Measurements from ENCODE around the gene PIP5K1B. TPM values are rescaled to one million over a fixed set of nuclear protein-coding genes. Genes with fewer than 3 reads are reported as not detected.

Gene PIP5K1B
- total RNA-seq, 1 experiment from 2014 or later: 2.5 TPM

GRCh38 chr9:68727636-68728035 lies 22.6 kb downstream of the PIP5K1B start:
- WGBS (ENCODE audit: extremely low coverage, insufficient read length, low lambda C conversion rate): no CpG with 5 or more reads among the region's 2 CpGs
- H4K8ac ChIP-seq (replicated peaks; ENCODE audit: insufficient read length, low read depth, low read length): no peak overlapping the region
- H3K27ac Mint-ChIP-seq: no peak overlapping the region
- no peaks in the 10 kb centered on the region for H3K79me2 ChIP-seq (ENCODE audit: insufficient read depth, low read length)
- no peaks in the 10 kb centered on the region for H3K23me2 ChIP-seq (ENCODE audit: insufficient read length, low read depth, low read length, poor library complexity, severe bottlenecking)
- no peak overlapping the region for H3K18ac ChIP-seq (ENCODE audit: insufficient read length, low read depth, low read length)
- no peak for DNase-seq
- no peak overlapping the region for H3K56ac ChIP-seq (ENCODE audit: insufficient read length, low read depth, low read length)
- H3K79me1 ChIP-seq (ENCODE audit: insufficient read depth, low read depth, low read length, poor library complexity, severe bottlenecking): no peaks in the 10 kb centered on the region
- H4K5ac ChIP-seq (ENCODE audit: insufficient read length, low read depth, low read length): no peak overlapping the region
- H2AFZ ChIP-seq (ENCODE audit: low read length): no peak overlapping the region
- H3K4me2 ChIP-seq (ENCODE audit: insufficient read depth, insufficient read length, low read length): no peak overlapping the region
- H3K4me3 Mint-ChIP-seq: no peak overlapping the region
- no peak overlapping the region for H3K27ac ChIP-seq (ENCODE audit: insufficient read length, low read depth, low read length)
- H2AK5ac ChIP-seq (ENCODE audit: insufficient read length, low read length): no peak overlapping the region
- H3K14ac ChIP-seq (ENCODE audit: insufficient read depth, low read length): no peak overlapping the region
- no peaks in the 10 kb centered on the region for H3K9me3 ChIP-seq (ENCODE audit: control insufficient read depth, low read depth, low read length)
- no peak overlapping the region for H2BK120ac ChIP-seq (ENCODE audit: low read depth, low read length, poor library complexity, severe bottlenecking)
- H3K36me3 Mint-ChIP-seq (ENCODE audit: insufficient read depth in 1 of 3, low read depth in 3 of 3): peaks cover 0 to 3% (median 0%) of the 10 kb centered on the region in 3 experiments; a peak in 1 of 7 replicates
- no peak for TF ChIP-seq CTCF (conservative IDR thresholded peaks at IDR 0.05)
- H3T11ph ChIP-seq (ENCODE audit: low read length): no peak overlapping the region
- peaks cover 4% of the 10 kb centered on the region; the same call in 1 of the 2 replicates for H3K4me1 ChIP-seq (ENCODE audit: insufficient read depth, low read length)
- no peak overlapping the region for H2BK15ac ChIP-seq (ENCODE audit: low read depth, low read length)
- H2BK5ac ChIP-seq (ENCODE audit: insufficient read length, low read length): no peak overlapping the region
- peaks cover 0 to 4% of the 10 kb centered on the region in 2 experiments; a peak in 2 of 5 replicates for H3K9me3 Mint-ChIP-seq
- H3K4me1 Mint-ChIP-seq: peaks cover 4% of the 10 kb centered on the region in 2 experiments
- no peak overlapping the region for H2BK12ac ChIP-seq (ENCODE audit: insufficient read length, low read depth, low read length)
- H3K9ac ChIP-seq (ENCODE audit: extremely low read depth, insufficient read length, low read length): no peak overlapping the region
- no peak overlapping the region for H4K91ac ChIP-seq (ENCODE audit: insufficient read length, low read depth, low read length)
- no peak overlapping the region for H3K4ac ChIP-seq (ENCODE audit: low read depth, low read length)
- no peak overlapping the region for H2BK20ac ChIP-seq (ENCODE audit: low read depth, low read length, poor library complexity, severe bottlenecking)
- no peak overlapping the region for H3K23ac ChIP-seq (ENCODE audit: insufficient read length, low read depth, low read length)
- H3K27me3 ChIP-seq (ENCODE audit: insufficient read depth, low read length): no peaks in the 10 kb centered on the region
- H3K27me3 Mint-ChIP-seq (ENCODE audit: low read depth): peaks cover 2% of the 10 kb centered on the region; the same call in 1 of the 2 replicates
- no peaks in the 10 kb centered on the region for H4K20me1 ChIP-seq (ENCODE audit: control insufficient read depth, insufficient read depth, insufficient read length)
